Endometrial microvascular endothelial cells (primary cell): ENCODE data around the gene TXNDC11. TPM values are rescaled to one million over a fixed set of nuclear protein-coding genes. Genes with fewer than 3 reads are reported as not detected.
"Not testable (repeated sequence)": the region's sequence is repeated elsewhere in the genome, so short reads cannot be mapped to it uniquely, and the experiment has no call there.

ENCODE experiments used
- in situ Hi-C: cut with HindIII; loops from 2 replicates; pipeline ENCODE4 v1.10.0; 2017; ENCODE audit warnings: low sequenced_read_pairs, low pct_unique_long_range_greater_than_20kb; ENCODE audit errors: inconsistent ontology term
- total RNA-seq: library from RNA; depleted of rRNA; stranded (reverse); fragments of >200 nt; gene quantifications from one replicate; pipeline ENCODE4 v1.2.3, GENCODE V29; 2015; ENCODE audit errors: inconsistent ontology term

TXNDC11 gene
- total RNA-seq, result 63.2 TPM

- in situ Hi-C loops, result no loop called here
Observed at GRCh38 chr16:11742536-11743307, at the start of gene TXNDC11. TSS of gene TXNDC11 (minus strand) at chr16:11742857. CDS start at chr16:11742730, 127 bp downstream.

DNA sequence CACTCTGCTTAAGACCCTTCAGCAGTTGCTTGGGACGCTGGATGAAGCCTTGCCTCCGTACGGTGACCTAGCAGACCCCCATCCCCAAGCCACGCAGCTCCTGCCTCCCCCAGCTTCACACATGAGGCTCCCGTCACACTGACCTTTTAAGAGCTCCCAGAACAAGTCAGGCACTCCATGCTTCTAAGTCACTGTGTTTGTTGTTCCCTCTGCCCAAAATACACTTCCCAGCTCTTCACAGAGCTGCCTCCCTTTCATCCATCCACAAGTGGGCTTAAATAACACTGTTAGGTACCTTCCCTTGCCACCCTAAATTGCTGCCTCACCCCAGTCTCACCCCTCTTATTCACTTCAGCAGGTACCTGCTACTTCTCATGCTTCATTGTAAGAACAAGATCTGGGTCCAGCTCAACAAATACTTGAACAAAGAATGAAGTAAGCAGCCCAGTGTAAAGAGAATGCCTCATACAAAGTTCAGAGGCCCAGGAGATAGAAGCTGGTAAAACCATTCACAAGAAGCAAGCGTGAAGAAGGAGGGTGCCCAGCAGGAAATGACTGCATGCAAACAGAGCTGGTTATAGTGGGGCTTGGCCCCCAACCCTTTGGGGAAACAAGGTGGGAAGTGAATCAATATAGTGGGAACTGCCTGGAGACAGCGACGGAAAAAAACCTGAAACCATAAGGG is 48.6 kb upstream of the TXNDC11 start:
- in situ Hi-C loops, result no loop called here

DNA sequence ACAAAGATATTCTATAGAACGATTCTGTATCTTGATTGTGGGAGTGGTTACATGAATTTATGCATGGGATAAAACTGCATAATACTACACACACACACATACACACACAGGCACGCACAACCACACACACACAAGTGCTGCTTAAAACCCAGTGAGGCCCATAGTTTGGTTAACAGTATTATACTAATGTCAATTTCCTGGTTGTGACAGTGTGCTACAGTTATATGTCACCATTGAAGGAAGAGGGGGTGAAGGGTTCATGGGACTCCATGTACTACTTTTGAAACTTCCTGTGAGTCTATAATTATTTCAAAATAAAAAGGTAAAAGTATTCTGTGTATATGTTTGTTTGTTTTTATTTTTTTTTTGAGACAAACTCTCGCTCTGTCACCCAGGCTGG is 46.3 kb upstream of the TXNDC11 start:
- in situ Hi-C loops, result no loop called here

- in situ Hi-C loops, result not testable (repeated sequence)
Observed at GRCh38 chr16:11784980-11785599, 42.4 kb upstream of the TXNDC11 start.

GRCh38 chr16:11784381-11784780 is 41.7 kb upstream of the TXNDC11 start:
- in situ Hi-C loops, result not testable (repeated sequence)

DNA sequence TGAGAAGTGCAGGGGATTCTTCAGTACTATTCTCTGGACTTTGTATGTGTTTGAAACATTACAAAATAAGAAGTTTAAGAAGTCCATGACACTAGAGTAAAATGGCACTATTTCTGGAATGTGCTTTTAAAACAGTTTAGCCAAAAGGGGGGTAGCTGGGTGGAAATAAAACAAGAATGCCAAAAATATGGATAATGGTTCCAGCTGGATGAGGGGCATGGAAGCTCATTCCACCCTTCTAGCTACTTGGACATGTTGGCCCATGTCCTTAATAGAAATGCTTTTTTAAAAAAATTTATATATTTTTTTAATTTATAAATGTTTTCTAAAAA is 41.3 kb upstream of the TXNDC11 start:
- in situ Hi-C loops, result no loop called here

- in situ Hi-C loops, result no loop called here
Observed at GRCh38 chr16:11783319-11784037, 40.8 kb upstream of the TXNDC11 start.

GRCh38 chr16:11781773-11782172 is 39.1 kb upstream of the TXNDC11 start:
- in situ Hi-C loops, result no loop called here

DNA sequence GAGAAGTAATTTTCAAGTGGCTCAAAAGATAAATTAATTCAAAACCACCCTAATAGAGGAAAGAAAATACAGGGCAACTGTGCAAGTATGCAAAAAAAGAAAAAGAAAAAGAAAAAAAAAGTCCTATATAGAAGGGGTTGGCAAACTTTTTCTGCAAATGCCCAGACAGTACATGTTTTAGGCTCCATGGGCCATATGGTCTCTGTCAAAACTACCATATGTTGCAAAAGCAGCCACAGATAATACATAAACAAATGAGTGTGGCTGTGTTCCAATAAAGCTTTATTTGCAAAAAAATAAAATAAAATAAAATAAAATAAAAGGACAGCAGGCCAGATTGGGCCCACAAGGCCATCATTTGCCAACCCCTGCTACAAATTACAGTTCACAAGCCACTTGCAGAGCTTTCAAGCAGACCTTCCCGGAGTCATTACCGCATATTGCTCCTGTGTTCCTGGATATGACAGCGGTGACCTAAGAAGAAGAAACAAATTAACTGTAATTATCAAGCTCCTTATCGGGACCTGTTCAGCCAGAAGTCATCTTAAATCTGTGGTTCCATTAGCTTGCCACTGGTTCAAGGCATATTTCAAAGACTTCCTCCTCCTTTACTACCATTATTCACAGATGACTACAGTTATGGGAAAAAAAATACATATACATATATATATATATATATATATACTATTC is 38.5 kb upstream of the TXNDC11 start:
- in situ Hi-C loops, result no loop called here

GRCh38 chr16:11779074-11779473 is 36.4 kb upstream of the TXNDC11 start:
- in situ Hi-C loops, result no loop called here

DNA sequence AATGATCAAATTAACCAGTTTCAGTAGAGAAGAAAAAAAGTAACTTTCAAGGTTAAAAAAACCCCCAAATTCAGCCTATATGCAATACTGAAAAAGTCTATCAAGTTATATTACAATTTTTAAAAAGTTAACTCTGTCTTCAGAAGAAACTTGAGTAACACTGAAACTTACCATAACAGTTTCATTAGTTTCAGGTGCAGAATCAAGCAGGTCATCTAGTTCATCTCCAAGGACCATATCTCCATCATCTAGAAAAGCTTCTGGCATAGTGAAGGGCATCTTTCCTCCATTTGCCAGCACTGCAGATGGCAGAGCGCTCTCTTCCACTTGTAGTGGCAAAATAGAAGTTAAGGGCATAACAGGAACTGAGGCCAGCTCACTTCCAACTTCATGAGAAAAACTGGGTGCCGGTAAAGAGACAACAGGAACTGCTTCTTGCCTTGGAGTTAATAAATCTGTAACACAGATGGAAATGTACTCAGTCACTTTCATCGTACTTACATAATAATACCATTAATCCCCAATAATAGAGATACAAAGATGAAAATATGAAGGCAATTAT is 31.5 kb upstream of the TXNDC11 start:
- in situ Hi-C loops, result no loop called here

DNA sequence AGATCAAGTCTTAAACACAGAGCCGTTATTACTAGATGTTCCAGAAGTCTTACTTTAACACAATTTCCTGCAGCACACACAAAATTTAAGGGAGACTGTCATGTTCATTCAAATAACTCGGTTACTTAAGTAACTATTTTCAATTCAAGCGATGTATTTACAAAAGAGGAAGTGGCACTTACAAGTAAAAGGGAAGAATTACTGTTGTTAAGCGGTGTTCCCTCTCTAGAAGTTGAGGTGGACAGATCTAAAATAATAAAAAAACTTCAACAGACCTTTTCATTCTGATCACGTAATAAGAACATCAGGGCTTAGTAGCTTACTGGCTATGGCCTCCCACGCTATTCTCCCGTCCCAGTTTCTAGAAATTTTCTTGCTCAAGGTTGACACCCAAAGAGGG is 26.2 kb upstream of the TXNDC11 start:
- in situ Hi-C loops, result no loop called here

DNA sequence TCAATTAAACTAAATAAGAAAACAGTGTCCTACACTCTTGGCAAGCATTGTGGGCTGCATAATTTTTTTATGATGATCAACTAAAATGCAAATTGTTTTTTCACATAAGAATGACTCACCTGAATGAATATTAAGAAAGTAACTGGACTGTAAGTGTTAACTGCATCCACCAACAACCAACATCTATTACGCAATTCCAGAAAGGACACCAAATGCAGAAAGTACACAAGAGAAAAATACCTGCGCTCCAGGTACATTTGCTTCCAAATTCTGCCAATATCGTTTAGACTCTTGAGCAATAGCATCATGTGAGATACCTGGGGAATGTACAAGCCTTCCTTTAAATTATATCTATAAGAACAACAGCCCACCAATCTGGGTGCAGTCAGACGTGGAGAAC is 19.8 kb upstream of the TXNDC11 start:
- in situ Hi-C loops, result no loop called here

GRCh38 chr16:11759997-11760396 is 17.3 kb upstream of the TXNDC11 start:
- in situ Hi-C loops, result no loop called here

GRCh38 chr16:11759163-11759834 is 16.6 kb upstream of the TXNDC11 start:
- in situ Hi-C loops, result no loop called here

- in situ Hi-C loops, result no loop called here
Observed at GRCh38 chr16:11757671-11758545, 15.3 kb upstream of the TXNDC11 start.

DNA sequence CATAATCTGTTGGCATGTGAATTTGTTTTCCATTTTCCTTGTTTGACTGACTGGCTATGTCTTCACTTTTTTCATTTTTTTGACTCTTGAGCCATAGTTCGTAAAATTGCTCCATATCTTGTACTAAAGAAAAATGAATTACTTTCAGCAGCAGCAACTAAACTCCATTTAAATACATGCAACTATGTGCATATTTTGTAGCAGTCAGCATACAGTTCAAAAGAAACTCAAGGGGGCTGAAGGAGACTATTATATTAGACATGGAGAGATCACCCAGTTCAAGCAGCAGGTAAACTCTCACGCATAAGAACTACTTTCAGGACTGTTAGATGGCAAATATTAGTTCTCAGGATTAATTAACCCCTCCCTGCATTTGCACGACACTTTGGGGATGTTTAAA is 13.6 kb upstream of the TXNDC11 start:
- in situ Hi-C loops, result no loop called here
